GM19328 (cell line): ENCODE data around the gene AIF1.

ENCODE experiments used
- ATAC-seq: cut with Tn5 transposase; IDR thresholded peaks from one replicate; pipeline ENCODE4 v1.9.1; 2021; ENCODE audit warnings: mild to moderate bottlenecking, moderate library complexity; ENCODE audit not compliant: unreplicated experiment

The AIF1 gene

DNA sequence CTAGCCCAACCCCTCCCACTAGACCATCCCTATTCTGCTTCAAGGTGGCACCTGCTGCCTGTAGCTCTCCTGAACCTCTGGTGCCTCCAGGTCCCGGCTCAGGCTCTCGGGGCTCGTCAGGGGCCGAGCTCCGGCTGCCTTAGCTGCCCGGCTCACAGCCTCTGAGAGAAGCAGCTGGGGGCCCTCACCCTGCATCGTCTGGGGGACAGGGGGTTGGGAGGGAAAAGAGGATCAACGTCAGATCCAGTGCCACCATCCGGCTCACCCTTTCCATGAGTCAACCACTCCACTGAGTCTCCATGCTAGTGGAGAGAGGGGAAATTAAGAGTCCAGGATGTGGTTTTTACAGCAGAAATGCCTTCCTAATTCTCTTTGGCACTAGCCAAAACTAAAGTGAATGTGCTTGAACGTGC is 24.4 kb downstream of the AIF1 start:
- ATAC-seq: no peak

DNA sequence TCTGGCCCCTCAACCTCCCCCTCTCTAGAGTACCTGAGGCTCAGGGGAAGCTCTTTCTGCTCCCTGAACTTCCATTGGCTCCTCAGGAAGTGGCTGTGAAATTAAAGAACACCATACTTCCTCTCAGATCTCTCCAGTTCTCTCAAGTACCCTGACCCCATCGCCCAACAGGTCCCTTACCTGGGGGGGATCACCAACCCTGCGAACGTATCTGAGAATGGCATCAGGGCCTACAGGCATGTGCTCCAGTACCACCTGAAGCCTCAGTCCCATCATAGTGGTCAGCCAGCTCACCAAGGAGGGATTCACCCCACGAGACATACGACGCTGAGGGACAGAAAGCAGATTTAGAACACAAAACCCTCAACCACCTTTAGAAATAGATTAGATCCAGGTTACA is 25.6 kb downstream of the AIF1 start:
- ATAC-seq: no peak

DNA sequence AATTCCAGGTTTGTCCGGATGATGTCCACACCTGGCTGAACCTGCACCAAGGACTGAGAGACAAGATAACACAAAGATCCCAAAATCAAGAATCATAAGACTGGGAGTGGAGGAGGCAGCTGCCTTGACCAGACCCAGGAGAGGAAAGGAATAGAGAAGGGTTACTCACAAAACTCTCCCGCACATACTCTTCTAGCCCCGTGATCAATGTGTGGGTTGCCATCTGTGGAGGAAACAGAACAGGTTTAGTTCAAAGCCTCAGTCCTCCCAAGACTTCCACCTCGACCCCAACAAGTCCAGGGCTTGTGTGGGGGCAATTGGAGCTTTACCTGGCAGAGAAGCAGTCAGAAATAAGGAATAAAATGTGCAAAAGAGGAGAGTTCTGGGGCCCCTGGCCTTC is 26.3 kb downstream of the AIF1 start:
- no peak for ATAC-seq

DNA sequence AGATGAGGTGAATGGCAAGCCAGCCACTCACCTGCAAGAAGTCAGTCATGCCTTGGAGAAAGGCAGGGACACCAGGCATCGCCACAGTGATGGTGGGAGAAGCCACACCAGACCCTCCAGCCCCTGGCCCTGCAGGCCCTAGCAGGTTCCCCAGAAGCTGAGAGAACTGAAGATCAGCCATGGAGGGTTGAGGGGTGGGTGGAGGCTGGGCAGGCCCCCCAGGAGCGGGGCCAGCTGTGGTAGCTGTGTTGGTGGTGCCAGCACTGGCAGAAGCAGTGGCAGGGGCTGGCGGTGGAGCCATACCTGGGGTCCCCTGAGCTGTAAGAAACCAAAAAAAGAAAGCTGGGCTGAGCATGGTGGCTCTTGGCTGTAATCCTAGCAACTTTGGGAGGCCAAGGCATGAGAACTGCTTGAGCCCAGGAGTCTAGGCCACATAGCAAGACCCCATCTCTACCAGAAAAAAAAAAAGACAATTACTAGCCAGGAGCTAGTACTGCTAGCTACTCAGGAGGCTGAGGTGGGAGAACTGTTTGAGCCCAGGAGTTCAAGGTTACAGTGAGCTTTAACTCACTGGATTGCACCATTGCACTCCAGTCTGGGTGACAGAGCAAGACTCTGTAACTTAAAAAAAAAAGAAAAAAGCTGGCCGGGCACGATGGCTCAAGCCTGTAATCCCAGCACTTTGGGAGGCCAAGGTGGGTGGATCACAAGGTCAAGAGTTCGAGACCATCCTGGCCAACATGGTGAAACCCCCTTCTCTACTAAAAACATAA is 27.9 kb downstream of the AIF1 start:
- no peak for ATAC-seq

DNA sequence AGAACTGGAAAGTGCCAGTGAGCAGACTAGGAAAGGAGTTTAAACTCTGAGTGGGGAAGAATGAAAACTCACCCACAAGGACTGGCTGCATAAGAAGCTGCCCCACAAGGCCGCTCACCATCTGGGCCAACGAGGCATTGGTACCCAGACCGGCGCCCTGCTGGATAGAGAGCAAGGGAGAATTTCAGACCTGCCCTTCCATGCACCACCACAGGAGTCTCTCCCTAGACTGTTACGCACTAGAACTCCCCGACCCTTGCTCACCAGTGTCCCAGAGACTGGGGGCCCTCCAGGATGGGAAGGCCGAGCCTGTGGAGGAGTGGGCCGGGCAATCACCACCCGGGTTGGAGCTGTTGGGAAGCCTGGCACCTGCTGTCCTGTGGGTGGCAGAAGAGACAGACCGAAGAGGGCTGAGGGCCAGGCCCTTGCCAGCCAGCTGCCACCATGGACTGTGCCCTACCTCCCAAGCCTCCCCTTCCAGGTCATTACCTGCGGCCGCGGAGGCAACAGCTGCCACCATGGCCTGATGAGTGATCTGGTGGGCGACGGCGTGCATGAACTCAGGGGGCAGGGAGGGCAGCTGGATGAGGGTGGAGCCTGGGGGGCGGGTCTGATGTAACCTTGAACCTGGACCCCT is 28.9 kb downstream of the AIF1 start:
- no peak for ATAC-seq

DNA sequence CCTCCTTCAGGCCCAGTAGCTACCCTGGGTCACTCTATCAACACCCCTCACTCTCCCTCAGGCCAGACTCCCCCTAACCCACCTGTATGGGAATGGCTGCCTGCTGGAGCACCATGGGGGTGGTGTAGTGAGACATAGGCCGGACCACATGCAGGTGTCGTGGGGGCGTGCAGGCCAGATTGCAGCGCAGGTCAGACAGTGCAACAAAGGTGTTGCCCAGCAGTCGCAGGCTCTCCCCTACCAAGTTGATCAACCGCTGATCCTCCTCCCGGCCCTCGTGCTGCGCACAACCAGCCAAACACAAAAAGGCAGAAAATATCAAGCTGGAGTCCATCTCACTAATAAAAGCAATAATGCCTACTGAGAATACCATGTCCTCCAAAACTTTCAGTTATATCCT is 30.3 kb downstream of the AIF1 start:
- ATAC-seq: no peak

DNA sequence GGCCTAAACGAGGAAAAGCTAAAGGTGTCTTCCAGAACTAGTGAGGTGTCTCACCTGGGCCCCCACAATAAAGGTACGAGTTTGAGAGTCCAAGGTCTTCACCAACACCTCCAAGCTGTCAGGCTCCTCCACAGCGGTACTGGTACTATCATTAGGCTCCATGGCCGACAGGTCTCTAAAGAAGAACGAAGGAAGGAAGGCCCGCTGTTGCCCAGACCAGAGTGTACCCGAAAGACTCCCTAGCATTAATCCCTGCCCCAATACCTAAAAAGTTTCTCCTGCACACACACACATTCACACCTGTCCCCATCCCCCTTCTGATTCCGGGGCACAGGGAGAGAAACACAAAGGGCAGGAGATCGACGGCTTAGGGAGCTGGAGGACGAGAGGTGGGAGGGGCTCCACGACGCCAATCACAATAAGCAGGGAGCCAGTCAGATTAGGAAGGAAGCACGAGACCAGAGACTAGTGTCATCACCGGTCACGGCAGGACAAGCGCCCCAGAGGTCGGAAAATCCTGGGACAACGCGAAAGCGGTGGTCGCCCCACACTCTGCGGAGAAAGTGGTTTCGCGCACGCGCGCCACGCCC is 36.7 kb downstream of the AIF1 start:
- peak; percentile 20 for ATAC-seq

DNA sequence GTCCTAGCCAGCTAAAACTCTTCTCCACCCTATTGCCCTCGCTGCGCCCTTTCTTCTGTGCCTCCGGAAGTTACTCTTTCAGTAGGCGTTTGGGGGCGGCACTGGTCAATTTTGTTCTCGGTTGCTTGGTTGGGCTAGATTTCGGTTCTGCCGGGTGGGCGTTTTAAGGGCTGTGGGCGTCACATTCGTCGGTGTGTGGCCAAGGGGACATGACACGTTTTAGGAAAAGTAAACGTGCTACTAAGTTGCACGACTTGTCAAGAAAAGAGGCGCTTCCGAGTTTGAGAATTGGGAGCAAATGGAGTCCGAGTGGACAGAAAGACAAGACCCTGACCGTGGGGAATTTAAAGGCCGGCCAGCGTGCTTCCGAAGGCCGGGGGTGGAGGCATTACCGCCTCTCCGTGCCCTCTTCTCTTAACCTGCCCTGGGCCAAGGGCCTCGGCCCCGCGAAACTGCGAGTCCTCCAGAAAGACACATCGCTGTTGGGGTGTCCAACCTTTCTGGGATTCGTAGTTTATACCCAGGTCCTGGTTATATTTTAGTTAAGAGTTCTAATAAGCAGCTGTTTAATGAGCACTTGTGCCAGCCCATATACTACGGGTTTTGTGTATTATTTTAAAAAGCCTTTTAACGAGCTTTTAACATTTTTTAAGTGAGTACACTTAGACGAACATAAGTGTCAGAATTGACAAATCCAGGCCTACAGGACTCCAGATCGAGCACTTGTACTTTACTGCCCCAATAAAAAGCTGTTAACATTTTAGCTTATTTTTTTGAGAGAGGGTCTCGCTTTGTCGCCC is 38.1 kb downstream of the AIF1 start:
- peak; percentile 40 for ATAC-seq

DNA sequence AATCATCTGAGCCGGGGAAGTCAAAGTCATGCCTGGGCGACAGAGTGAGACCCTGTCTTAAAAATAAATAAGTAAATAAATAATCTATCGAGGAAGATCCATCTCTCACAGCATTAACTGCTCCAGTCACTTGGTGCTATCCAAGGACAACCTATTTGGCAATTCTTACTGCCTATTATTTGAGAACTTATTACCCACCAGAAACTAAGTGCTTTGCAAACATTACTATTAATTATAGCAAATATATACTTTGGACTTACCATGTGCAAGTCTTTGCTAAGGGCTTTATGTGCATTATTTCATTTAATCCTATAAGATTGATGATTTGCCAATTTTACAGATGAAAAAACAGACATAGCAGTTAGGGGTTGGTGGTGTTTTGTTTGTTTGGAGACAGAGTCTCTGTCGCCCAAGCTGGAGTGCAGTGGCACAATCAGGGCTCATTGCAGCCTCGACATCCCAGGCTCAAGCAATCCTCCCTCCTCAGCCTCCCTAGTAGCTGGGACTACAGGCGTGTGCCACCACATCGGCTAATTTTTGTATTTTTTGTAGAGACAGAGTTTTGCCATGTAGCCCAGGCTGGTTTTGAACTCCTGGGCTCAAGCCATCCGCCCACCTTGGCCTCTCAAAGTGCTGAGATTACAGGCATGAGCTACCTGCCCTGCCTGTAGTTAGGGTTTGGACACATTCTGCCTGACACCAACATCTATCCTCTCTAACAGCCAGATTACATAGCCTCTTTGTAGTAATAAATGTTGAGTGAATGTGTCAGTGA is 39.7 kb downstream of the AIF1 start:
- ATAC-seq: no peak

DNA sequence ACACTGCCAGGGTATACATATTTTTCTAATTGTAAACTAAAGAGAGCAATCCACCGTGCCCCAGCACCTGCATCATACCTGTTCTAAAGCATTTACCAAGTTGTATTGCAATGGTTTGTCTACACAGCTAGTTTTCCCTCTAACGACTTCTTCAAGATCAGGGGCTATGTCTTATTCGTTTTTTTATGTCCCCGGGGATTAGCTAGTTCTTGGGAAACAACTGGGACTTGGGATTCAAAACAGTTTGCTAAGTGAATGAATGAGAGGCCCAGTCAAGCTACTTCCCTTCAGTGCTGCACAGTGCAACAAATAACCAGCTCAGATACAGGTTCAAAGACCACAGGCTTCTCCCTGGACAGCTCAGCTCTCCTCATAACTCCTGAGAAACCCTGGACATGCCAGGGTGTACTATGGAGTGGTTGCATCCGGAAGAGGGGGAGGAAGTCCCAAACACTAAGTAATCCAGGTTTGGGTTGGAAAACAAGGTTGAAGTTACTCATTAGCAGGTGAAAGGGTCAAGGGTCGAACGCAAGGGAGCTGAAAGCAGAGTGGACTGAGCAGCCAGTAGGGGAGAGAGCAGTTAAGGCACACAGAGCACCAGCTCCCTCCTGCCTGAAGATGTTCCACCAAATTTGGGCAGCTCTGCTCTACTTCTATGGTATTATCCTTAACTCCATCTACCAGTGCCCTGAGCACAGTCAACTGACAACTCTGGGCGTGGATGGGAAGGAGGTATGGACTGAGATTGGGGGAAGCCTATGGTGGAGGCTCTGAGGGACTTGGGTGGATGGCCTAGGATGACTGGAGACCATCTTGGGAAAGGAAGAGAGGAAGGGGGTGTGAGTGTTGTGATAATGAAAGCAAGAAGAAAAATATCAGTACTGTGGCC is 40.6 kb downstream of the AIF1 start, which contains the start of gene APOM:
Gene APOM (plus strand): TSS at position 546 of the 889 bp plus-strand sequence. CDS start 73 bp downstream, at position 619.
- ATAC-seq: no peak

DNA sequence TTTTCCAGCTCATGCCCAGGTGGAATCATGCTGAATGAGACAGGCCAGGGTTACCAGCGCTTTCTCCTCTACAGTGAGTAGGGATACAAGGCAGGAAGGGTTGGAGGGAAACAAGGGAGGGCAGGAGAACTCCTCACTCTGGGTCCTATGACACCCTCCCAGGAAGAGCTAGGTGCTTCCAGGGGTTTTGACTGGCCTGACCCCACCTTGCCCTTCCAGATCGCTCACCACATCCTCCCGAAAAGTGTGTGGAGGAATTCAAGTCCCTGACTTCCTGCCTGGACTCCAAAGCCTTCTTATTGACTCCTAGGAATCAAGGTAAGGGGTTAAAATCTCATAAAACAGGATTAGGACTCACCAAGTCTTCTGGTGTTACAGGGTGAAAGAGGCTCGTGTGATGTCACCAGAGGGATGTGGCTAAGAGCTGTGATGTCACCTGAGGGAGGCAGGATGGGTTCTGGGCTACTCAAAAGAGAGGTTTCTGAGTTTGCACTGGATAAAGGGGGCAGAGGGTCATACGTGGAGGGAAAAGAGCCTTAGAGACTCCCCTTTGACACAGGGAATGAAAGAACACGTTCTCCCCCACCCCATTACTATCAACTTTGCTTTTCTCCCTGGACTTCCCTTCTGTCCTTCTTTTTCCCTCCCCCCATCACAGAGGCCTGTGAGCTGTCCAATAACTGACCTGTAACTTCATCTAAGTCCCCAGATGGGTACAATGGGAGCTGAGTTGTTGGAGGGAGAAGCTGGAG is 42.5 kb downstream of the AIF1 start:
- no peak for ATAC-seq

DNA sequence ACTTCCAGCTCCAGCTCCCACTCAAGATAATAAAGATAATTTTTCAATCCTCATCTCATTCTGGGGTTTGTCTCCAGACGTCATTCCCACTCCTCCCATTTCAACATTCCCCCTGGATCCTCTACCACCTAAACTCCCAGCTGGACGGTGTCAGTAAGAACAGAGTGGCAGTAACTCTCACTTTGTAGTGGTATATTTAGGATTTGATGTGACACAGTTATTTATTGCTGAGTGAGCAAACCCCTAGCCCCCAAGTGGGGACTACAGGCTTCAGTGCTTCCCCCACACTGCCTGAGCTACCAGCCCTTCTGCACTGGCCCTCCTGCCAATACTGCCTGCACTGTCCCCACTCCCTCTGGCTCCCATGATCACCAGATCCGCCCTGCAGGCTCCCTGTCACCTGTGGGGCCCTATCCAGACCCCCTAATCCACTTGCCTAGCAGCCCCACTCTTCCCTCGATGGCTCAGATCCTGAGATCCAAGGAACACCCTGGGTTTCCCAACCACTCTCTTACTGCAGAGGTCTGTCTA is 43.2 kb downstream of the AIF1 start:
- no peak for ATAC-seq

DNA sequence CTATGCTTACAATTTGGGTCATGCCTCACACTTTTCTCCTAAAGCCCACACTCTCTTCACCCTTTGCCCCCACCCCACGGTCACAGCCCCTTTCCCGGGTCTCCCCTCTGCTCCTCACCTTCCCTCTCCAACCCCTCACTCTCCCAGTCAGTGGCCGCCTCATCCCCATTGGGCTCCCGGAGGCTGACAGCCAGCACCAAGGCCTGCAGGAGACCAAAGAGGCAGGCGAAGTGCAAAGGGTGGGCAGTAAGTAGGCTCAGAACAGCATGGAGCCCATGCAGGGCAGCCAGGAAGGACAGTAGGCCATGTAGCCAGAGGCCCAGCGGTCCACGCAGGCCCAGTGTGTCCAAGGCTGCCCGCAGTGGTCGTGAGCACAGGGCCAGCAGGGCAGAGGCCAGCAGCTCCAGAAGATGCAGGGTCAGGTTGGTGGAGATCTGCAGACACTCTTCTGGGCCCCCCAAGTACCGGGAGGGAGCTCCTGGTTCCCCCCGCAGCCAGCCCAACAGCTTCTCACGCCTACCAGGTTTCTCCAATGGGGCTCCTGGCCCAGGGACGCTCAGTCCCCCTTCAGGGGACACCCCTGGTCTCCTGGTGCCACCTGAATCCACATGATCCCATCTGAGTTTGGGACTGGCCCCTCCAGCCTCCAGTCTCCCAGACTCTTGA is 44.1 kb downstream of the AIF1 start:
- no peak for ATAC-seq

DNA sequence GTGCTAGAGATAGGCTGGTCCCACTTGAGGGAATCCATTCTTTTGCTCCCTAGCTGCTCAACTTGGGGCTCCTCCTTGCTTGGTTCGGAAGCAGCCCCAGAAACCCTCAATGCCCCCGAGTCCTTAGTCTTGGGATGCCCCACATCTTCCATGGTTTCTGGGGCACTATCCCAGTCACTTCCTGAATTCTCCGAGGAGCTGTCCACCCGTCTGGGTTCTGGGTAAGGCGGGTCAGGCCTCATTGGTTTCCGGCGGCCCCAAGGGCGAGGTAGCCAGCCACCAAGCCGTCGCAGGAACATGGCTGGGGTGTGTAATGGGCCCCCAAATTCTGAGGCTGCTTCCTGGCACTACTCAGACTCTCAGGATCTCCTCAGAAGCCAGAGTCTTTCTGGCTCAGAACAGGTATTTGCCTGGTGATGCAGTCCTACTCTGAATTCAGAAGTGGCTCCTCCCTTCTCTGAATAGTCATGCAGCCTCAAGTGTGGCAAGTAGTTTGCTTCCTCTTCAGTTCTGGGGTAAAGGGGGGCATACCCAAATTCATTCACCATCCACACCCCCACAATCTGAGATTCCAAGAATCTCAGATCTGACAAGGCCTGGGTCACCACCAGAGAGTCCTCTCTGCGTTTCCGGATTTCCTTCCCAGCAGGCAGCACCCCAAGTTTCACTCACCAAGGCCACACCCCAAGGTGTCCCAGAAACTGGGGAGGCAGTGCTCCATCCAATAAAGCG is 44.8 kb downstream of the AIF1 start:
- ATAC-seq: no peak

DNA sequence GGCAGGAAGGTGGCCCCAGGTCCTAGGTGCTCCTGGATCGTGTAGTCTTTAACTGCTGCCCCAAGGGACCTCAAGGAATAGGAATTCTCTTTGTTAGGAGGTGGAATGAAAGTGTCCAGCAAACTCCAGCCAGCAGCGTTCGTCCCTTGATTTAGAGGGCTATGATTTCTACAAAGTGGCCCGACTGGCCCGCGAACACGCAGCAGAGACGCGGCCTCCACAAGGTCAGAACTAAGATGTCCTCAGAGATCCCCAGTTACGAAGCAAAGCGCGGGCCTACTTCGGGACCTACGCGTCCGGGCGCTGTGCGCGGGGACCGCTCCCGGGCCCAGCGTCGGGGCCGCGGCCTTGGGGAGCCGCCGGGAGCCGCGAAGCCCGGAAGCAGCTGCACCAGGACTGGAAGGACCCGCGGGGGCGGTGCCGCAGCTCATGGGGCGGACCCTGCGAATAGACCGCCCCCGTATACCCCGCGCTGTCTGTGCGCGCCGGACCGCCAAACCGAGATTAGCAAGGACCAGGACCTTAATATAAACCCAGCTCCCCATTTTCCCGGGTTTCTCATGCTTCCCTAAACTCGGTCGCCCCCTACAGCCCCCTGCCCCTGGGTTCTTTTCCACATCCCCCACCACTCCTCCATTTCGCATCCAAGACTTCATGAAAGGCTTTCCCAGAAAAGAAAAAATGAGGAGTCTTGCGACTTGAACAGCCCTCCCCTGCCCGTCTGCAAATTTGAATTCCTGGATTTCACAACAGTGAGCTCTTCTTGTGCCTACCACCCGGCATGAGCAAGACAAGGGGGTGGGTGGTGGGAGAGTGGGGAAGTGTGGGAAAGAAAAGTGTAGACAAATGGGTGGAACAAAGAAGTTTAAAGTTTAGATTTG is 45.6 kb downstream of the AIF1 start, which contains the start of gene C6orf47:
Gene C6orf47 (minus strand): TSS at position 398 of the 881 bp plus-strand sequence. CDS start 831 bp downstream, outside the sequence.
- peak; percentile 54 for ATAC-seq
